Mesothelial cell of epicardium (in vitro differentiated cells): ENCODE results near the gene SMARCB1. TPM values are rescaled to one million over a fixed set of nuclear protein-coding genes. Genes with fewer than 3 reads are reported as not detected.
A peak's percentile ranks its signal among the peaks of the same experiment; 100 is the strongest.

Experiments
- DNase-seq, 2 experiments: peaks; one replicate each; pipeline ENCODE4 v3.0.0; 2021; ENCODE audit warnings: low spot score in 2 of 2; ENCODE audit not compliant: unreplicated experiment in 2 of 2
- H3K27ac Mint-ChIP-seq: 2 replicates; pipeline ENCODE4 v1.8.0; 2021; ENCODE audit warnings: mixed read lengths
- H3K27me3 Mint-ChIP-seq: 2 replicates; pipeline ENCODE4 v1.8.0; 2021; ENCODE audit warnings: low read depth, mixed read lengths
- H3K36me3 Mint-ChIP-seq: 2 replicates; pipeline ENCODE4 v1.8.0; 2021; ENCODE audit warnings: mixed read lengths
- H3K4me1 Mint-ChIP-seq: 2 replicates; pipeline ENCODE4 v1.8.0; 2021; ENCODE audit warnings: mixed read lengths
- H3K4me3 Mint-ChIP-seq: 2 replicates; pipeline ENCODE4 v1.8.0; 2021; ENCODE audit warnings: mild to moderate bottlenecking, moderate library complexity, mixed read lengths
- H3K9me3 Mint-ChIP-seq: 2 replicates; pipeline ENCODE4 v1.8.0; 2021; ENCODE audit warnings: mixed read lengths
- total RNA-seq: library from RNA; stranded (reverse); gene quantifications from 3 replicates; pipeline ENCODE4 v1.2.1, GENCODE V29; 2021
- TF ChIP-seq, protein P1 (sequence below): fragments of 200-600 bp; sonication (generic); IDR thresholded peaks from one replicate; pipeline ENCODE4 v1.5.0; 2021; ENCODE audit warnings: antibody characterized with exemption; ENCODE audit not compliant: unreplicated experiment

SMARCB1 gene
- total RNA-seq, 1 donor from 2014 or later: 182 TPM

DNA sequence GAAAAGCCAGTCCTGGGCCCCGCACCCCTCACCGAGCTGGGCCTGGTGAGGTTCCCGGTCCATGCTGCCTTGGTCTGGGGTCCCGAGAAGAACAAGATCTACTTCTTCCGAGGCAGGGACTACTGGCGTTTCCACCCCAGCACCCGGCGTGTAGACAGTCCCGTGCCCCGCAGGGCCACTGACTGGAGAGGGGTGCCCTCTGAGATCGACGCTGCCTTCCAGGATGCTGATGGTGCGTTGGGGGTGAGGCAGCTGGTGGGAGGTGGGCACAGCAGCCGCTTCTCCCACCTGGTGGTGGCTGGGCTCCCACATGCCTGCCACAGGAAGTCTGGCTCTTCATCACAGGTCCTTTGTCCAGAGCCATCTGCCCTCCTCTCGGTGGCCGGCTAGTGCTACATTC, 4.5 kb upstream of the SMARCB1 start:
- Mint-ChIP-seq H3K4me3 (no peak overlapping the region), H3K9me3 (no peaks in the 10 kb centered on the region), H3K36me3 (peaks cover 9% of the 10 kb centered on the region), H3K4me1 (peaks cover 12% of the 10 kb centered on the region), H3K27ac (no peak overlapping the region), H3K27me3 (no peaks in the 10 kb centered on the region)
- DNase-seq: no peak
- TF ChIP-seq, protein P1, sequence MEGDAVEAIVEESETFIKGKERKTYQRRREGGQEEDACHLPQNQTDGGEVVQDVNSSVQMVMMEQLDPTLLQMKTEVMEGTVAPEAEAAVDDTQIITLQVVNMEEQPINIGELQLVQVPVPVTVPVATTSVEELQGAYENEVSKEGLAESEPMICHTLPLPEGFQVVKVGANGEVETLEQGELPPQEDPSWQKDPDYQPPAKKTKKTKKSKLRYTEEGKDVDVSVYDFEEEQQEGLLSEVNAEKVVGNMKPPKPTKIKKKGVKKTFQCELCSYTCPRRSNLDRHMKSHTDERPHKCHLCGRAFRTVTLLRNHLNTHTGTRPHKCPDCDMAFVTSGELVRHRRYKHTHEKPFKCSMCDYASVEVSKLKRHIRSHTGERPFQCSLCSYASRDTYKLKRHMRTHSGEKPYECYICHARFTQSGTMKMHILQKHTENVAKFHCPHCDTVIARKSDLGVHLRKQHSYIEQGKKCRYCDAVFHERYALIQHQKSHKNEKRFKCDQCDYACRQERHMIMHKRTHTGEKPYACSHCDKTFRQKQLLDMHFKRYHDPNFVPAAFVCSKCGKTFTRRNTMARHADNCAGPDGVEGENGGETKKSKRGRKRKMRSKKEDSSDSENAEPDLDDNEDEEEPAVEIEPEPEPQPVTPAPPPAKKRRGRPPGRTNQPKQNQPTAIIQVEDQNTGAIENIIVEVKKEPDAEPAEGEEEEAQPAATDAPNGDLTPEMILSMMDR: no peak

DNA sequence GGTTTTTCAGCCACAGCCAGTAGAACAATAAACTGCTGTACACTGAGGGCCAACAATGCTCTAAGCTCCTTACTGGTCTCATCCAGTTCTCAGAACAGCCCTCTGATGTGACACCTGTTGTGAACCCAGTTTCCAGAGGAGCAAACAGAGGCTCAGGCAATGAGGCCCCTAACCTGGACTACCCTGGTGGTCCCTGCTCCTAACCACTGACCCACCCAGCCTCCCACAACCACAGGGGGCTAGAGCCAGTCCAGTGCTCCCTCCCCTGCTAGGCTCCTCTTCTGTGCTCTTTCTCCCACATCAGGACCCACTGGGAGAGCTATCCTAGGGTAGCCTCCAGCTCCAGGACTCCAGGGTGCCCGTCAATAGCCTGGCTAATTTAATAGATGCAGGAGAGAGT, 4.1 kb upstream of the SMARCB1 start:
- H3K9me3 Mint-ChIP-seq: no peaks in the 10 kb centered on the region
- no peaks in the 10 kb centered on the region for H3K27me3 Mint-ChIP-seq
- peaks cover 9% of the 10 kb centered on the region for H3K36me3 Mint-ChIP-seq
- peaks cover 15% of the 10 kb centered on the region for H3K4me1 Mint-ChIP-seq
- H3K27ac Mint-ChIP-seq: no peak overlapping the region
- no peak for DNase-seq
- TF ChIP-seq, protein P1: no peak
- H3K4me3 Mint-ChIP-seq: no peak overlapping the region

DNA sequence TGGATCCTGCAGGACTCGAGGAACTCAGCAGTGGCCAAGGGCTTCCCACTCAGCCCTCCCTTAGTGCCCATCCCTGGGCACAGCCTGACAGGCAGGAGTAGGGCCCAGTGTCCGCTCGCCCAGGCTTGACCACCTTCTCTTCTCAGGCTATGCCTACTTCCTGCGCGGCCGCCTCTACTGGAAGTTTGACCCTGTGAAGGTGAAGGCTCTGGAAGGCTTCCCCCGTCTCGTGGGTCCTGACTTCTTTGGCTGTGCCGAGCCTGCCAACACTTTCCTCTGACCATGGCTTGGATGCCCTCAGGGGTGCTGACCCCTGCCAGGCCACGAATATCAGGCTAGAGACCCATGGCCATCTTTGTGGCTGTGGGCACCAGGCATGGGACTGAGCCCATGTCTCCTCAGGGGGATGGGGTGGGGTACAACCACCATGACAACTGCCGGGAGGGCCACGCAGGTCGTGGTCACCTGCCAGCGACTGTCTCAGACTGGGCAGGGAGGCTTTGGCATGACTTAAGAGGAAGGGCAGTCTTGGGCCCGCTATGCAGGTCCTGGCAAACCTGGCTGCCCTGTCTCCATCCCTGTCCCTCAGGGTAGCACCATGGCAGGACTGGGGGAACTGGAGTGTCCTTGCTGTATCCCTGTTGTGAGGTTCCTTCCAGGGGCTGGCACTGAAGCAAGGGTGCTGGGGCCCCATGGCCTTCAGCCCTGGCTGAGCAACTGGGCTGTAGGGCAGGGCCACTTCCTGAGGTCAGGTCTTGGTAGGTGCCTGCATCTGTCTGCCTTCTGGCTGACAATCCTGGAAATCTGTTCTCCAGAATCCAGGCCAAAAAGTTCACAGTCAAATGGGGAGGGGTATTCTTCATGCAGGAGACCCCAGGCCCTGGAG, 3.3 kb upstream of the SMARCB1 start:
- TF ChIP-seq, protein P1: no peak
- H3K36me3 Mint-ChIP-seq: peaks cover 9% of the 10 kb centered on the region
- no peak overlapping the region for H3K4me3 Mint-ChIP-seq
- H3K4me1 Mint-ChIP-seq: peaks cover 22% of the 10 kb centered on the region
- no peaks in the 10 kb centered on the region for H3K27me3 Mint-ChIP-seq
- no peak overlapping the region for H3K27ac Mint-ChIP-seq
- no peak for DNase-seq
- H3K9me3 Mint-ChIP-seq: no peaks in the 10 kb centered on the region

DNA sequence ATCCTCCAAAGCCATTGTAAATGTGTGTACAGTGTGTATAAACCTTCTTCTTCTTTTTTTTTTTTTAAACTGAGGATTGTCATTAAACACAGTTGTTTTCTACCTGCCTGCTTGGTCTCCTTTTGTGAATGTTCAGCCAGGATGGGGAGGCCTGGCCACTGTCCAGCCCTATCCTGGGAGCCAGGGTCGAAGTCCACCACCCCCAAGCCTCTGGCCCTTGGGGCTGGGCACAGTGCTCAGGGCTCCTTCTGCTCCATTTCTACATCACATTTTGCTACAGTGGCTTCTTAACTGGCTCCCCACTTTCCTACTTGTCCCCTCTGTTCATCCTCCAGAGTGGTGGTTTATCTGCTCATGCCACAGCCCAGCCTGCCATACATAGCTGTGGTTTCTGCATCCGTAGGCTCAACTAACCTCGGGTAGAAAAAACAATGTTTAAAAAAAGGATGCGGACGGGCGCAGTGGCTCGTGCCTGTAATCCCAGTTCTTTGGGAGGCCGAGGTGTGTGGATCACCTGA, 2.5 kb upstream of the SMARCB1 start:
- Mint-ChIP-seq H3K36me3 (peaks cover 9% of the 10 kb centered on the region), H3K4me3 (no peak overlapping the region), H3K27ac (peak overlapping the region; percentile 30), H3K27me3 (no peaks in the 10 kb centered on the region), H3K9me3 (no peaks in the 10 kb centered on the region), H3K4me1 (peaks cover 25% of the 10 kb centered on the region)
- TF ChIP-seq, protein P1: no peak
- no peak for DNase-seq

DNA sequence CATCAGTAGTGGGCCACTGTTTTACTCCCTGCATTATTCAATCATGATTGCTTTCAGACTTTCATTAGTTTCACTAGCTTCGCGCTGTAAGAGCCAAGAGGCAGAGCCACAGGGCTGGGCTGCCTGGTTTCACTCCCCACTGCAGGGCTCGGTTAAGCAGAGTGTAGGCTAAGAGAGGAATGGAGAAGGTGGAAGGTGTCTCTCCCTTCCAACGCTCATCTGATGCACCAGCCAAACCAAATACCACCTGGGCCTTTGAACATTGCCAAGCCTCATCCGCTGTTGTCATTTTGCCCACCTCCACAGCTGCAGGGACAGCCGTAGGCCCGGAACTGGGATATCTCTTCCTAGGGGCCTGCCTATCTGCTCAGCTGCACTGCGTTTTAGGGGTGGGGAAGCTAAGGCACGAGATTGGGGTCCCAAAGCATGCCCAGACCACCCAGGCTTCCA, 480 bp upstream of the SMARCB1 start:
- H3K9me3 Mint-ChIP-seq: no peaks in the 10 kb centered on the region
- peaks cover 33% of the 10 kb centered on the region for H3K4me1 Mint-ChIP-seq
- no peak for DNase-seq
- no peaks in the 10 kb centered on the region for H3K27me3 Mint-ChIP-seq
- H3K36me3 Mint-ChIP-seq: peaks cover 4% of the 10 kb centered on the region
- peak overlapping the region; percentile 97 for H3K27ac Mint-ChIP-seq
- peak overlapping the region; percentile 80 for H3K4me3 Mint-ChIP-seq
- TF ChIP-seq, protein P1: no peak
